ENCODE measurements around the gene UTY.
"Not testable (repeated sequence)": the region's sequence is repeated elsewhere in the genome, so short reads cannot be mapped to it uniquely, and the experiment has no call there.

The UTY gene

GRCh38 chrY:13299411-13299810 lies 180.4 kb downstream of the UTY start:
- no peak for DNase-seq (ENCODE audit: low spot score)

- DNase-seq (ENCODE audit: low spot score) = no peak
Measured at GRCh38 chrY:13296176-13296890, 183.5 kb downstream of the UTY start.

- no peak for DNase-seq (ENCODE audit: low spot score)
Measured at GRCh38 chrY:13295026-13295425, 184.8 kb downstream of the UTY start.

GRCh38 chrY:13291199-13291598 lies 188.6 kb downstream of the UTY start:
- DNase-seq (ENCODE audit: low spot score) = no peak

- DNase-seq (ENCODE audit: low spot score) = not testable (repeated sequence)
Measured at GRCh38 chrY:13282151-13283054, 197.4 kb downstream of the UTY start.

GRCh38 chrY:13279561-13279960 lies 200.3 kb downstream of the UTY start:
- no peak for DNase-seq (ENCODE audit: low spot score)

GRCh38 chrY:13271706-13272105 lies 208.1 kb downstream of the UTY start:
- no peak for DNase-seq (ENCODE audit: low spot score)

GRCh38 chrY:13253941-13254440 lies 225.8 kb downstream of the UTY start:
- not testable (repeated sequence) for DNase-seq (ENCODE audit: low spot score)

- no peak for DNase-seq (ENCODE audit: low spot score)
Measured at GRCh38 chrY:13250421-13250820, 229.4 kb downstream of the UTY start.

GRCh38 chrY:13243716-13244115 lies 236.1 kb downstream of the UTY start:
- DNase-seq (ENCODE audit: low spot score) = no peak

- DNase-seq (ENCODE audit: low spot score) = no peak
Measured at GRCh38 chrY:13233901-13234300, 245.9 kb downstream of the UTY start.

GRCh38 chrY:13233118-13233517 lies 246.7 kb downstream of the UTY start:
- DNase-seq (ENCODE audit: low spot score) = no peak

GRCh38 chrY:13227354-13227953 lies 252.4 kb downstream of the UTY start:
- no peak for DNase-seq (ENCODE audit: low spot score)

GRCh38 chrY:13210961-13211646 lies 268.7 kb downstream of the UTY start:
- DNase-seq (ENCODE audit: low spot score) = no peak

- no peak for DNase-seq (ENCODE audit: low spot score)
Measured at GRCh38 chrY:13205214-13205613, 274.6 kb downstream of the UTY start.

Data from SW480 (cell line).